T-helper 2 cell treated with Interferon-gamma antibody and Interleukin-4, amounts not matched to agents 5 μg/mL and 100 μg/mL, for 36 hours (primary cell): ENCODE data around the gene SOX14.

Source experiments
- DNase-seq: peaks from one replicate; pipeline ENCODE4 v3.0.0; 2021; ENCODE audit warnings: low spot score
- H3K27ac Mint-ChIP-seq: one replicate; pipeline ENCODE4 v1.8.0; 2021; ENCODE audit warnings: mild to moderate bottlenecking, mixed read lengths
- H3K27me3 Mint-ChIP-seq: one replicate; pipeline ENCODE4 v1.8.0; 2021; ENCODE audit warnings: low read depth, mixed read lengths
- H3K36me3 Mint-ChIP-seq: one replicate; pipeline ENCODE4 v1.8.0; 2021; ENCODE audit warnings: low read depth, mixed read lengths
- H3K4me1 Mint-ChIP-seq: one replicate; pipeline ENCODE4 v1.8.0; 2021; ENCODE audit warnings: low read depth, mixed read lengths
- H3K4me3 Mint-ChIP-seq: one replicate; pipeline ENCODE4 v1.8.0; 2022; ENCODE audit warnings: mild to moderate bottlenecking, moderate library complexity, mixed read lengths
- H3K9me3 Mint-ChIP-seq: one replicate; pipeline ENCODE4 v1.8.0; 2021; ENCODE audit warnings: mixed read lengths

Gene SOX14

GRCh38 chr3:137772214-137772955 lies 8.3 kb downstream of the SOX14 start:
- Mint-ChIP-seq H3K27me3 (peaks cover 79% of the 10 kb centered on the region), H3K4me3 (no peak overlapping the region), H3K4me1 (peaks cover 2% of the 10 kb centered on the region), H3K27ac (no peak overlapping the region), H3K9me3 (no peaks in the 10 kb centered on the region), H3K36me3 (peaks cover 2% of the 10 kb centered on the region)
- no peak for DNase-seq

GRCh38 chr3:137778941-137779340 lies 14.8 kb downstream of the SOX14 start:
- H3K9me3 Mint-ChIP-seq, result no peaks in the 10 kb centered on the region
- H3K27me3 Mint-ChIP-seq, result peaks cover 22% of the 10 kb centered on the region
- no peak for DNase-seq
- no peaks in the 10 kb centered on the region for H3K4me1 Mint-ChIP-seq
- H3K36me3 Mint-ChIP-seq, result no peaks in the 10 kb centered on the region
- no peak overlapping the region for H3K27ac Mint-ChIP-seq
- no peak overlapping the region for H3K4me3 Mint-ChIP-seq

- Mint-ChIP-seq H3K9me3 (no peaks in the 10 kb centered on the region), H3K4me1 (no peaks in the 10 kb centered on the region), H3K27ac (no peak overlapping the region), H3K36me3 (no peaks in the 10 kb centered on the region), H3K27me3 (peaks cover 3% of the 10 kb centered on the region), H3K4me3 (no peak overlapping the region)
- no peak for DNase-seq
Measured at GRCh38 chr3:137787529-137787928, 23.4 kb downstream of the SOX14 start.

- no peaks in the 10 kb centered on the region for H3K9me3 Mint-ChIP-seq
- no peak overlapping the region for H3K27ac Mint-ChIP-seq
- no peaks in the 10 kb centered on the region for H3K4me1 Mint-ChIP-seq
- no peaks in the 10 kb centered on the region for H3K36me3 Mint-ChIP-seq
- H3K27me3 Mint-ChIP-seq, result peaks cover 3% of the 10 kb centered on the region
- no peak for DNase-seq
- no peak overlapping the region for H3K4me3 Mint-ChIP-seq
Measured at GRCh38 chr3:137789236-137789635, 25.1 kb downstream of the SOX14 start.

GRCh38 chr3:137792626-137793271 lies 28.6 kb downstream of the SOX14 start:
- no peak overlapping the region for H3K4me3 Mint-ChIP-seq
- H3K27me3 Mint-ChIP-seq, result no peaks in the 10 kb centered on the region
- no peak overlapping the region for H3K27ac Mint-ChIP-seq
- H3K36me3 Mint-ChIP-seq, result no peaks in the 10 kb centered on the region
- no peaks in the 10 kb centered on the region for H3K4me1 Mint-ChIP-seq
- no peaks in the 10 kb centered on the region for H3K9me3 Mint-ChIP-seq
- DNase-seq, result no peak

GRCh38 chr3:137796993-137797392 lies 32.9 kb downstream of the SOX14 start:
- H3K9me3 Mint-ChIP-seq, result no peaks in the 10 kb centered on the region
- no peak overlapping the region for H3K27ac Mint-ChIP-seq
- no peaks in the 10 kb centered on the region for H3K36me3 Mint-ChIP-seq
- H3K4me3 Mint-ChIP-seq, result no peak overlapping the region
- H3K4me1 Mint-ChIP-seq, result no peaks in the 10 kb centered on the region
- DNase-seq, result no peak
- no peaks in the 10 kb centered on the region for H3K27me3 Mint-ChIP-seq

- Mint-ChIP-seq H3K27ac (no peak overlapping the region), H3K36me3 (no peaks in the 10 kb centered on the region), H3K4me1 (no peaks in the 10 kb centered on the region), H3K4me3 (no peak overlapping the region), H3K27me3 (no peaks in the 10 kb centered on the region), H3K9me3 (peaks cover 5% of the 10 kb centered on the region)
- DNase-seq, result no peak
Measured at GRCh38 chr3:137803215-137803614, 39.1 kb downstream of the SOX14 start.

- Mint-ChIP-seq H3K27me3 (no peaks in the 10 kb centered on the region), H3K36me3 (no peaks in the 10 kb centered on the region), H3K9me3 (peaks cover 5% of the 10 kb centered on the region), H3K4me3 (no peak overlapping the region), H3K27ac (no peak overlapping the region), H3K4me1 (no peaks in the 10 kb centered on the region)
- no peak for DNase-seq
Measured at GRCh38 chr3:137807998-137808397, 43.9 kb downstream of the SOX14 start.

GRCh38 chr3:137809509-137809908 lies 45.4 kb downstream of the SOX14 start:
- Mint-ChIP-seq H3K9me3 (no peaks in the 10 kb centered on the region), H3K36me3 (no peaks in the 10 kb centered on the region), H3K27ac (no peak overlapping the region), H3K4me3 (no peak overlapping the region), H3K4me1 (no peaks in the 10 kb centered on the region), H3K27me3 (no peaks in the 10 kb centered on the region)
- DNase-seq, result no peak

- Mint-ChIP-seq H3K36me3 (no peaks in the 10 kb centered on the region), H3K4me3 (no peak overlapping the region), H3K4me1 (no peaks in the 10 kb centered on the region), H3K27me3 (no peaks in the 10 kb centered on the region), H3K9me3 (no peaks in the 10 kb centered on the region), H3K27ac (no peak overlapping the region)
- DNase-seq, result no peak
Measured at GRCh38 chr3:137812023-137812422, 47.9 kb downstream of the SOX14 start.

GRCh38 chr3:137815251-137815650 lies 51.1 kb downstream of the SOX14 start:
- no peak overlapping the region for H3K4me3 Mint-ChIP-seq
- no peaks in the 10 kb centered on the region for H3K4me1 Mint-ChIP-seq
- no peaks in the 10 kb centered on the region for H3K36me3 Mint-ChIP-seq
- H3K9me3 Mint-ChIP-seq, result no peaks in the 10 kb centered on the region
- H3K27ac Mint-ChIP-seq, result no peak overlapping the region
- no peaks in the 10 kb centered on the region for H3K27me3 Mint-ChIP-seq
- DNase-seq, result no peak
